Testis (tissue), 2 donors: ENCODE data around the gene MMP17.

ENCODE experiments used
- CTCF ChIP-seq, 3 experiments: fragments of 450-650 bp in 2 of 3; fragments of 200-600 bp in 1 of 3; sonication (generic) in 1 of 3; IDR thresholded peaks; one replicate each; pipeline ENCODE4 v1.5.1; 2016 to 2019; ENCODE audit warnings: antibody characterized with exemption in 3 of 3, mild to moderate bottlenecking in 2 of 3, moderate library complexity in 1 of 3
- POLR2A ChIP-seq: fragments of 450-650 bp; IDR thresholded peaks from one replicate; pipeline ENCODE4 v1.6.1; 2017; ENCODE audit warnings: antibody characterized with exemption, mild to moderate bottlenecking, moderate library complexity

GRCh38 chr12:131824450-131824849, 3.7 kb upstream of the MMP17 start:
- no peak for TF ChIP-seq POLR2A
- no peak for TF ChIP-seq CTCF (IDR thresholded peaks at IDR 0.05)
